HG03565 (cell line): ENCODE data around the gene TOR1A.
"Not testable (repeated sequence)": the region's sequence is repeated elsewhere in the genome, so short reads cannot be mapped to it uniquely, and the experiment has no call there.

ENCODE experiments used
- ATAC-seq: cut with Tn5 transposase; IDR thresholded peaks from one replicate; pipeline ENCODE4 v1.9.1; 2021; ENCODE audit warnings: mild to moderate bottlenecking, moderate library complexity; ENCODE audit not compliant: unreplicated experiment

Gene TOR1A

GRCh38 chr9:129784970-129785369 lies 39.0 kb downstream of the TOR1A start:
- ATAC-seq: not testable (repeated sequence)

DNA sequence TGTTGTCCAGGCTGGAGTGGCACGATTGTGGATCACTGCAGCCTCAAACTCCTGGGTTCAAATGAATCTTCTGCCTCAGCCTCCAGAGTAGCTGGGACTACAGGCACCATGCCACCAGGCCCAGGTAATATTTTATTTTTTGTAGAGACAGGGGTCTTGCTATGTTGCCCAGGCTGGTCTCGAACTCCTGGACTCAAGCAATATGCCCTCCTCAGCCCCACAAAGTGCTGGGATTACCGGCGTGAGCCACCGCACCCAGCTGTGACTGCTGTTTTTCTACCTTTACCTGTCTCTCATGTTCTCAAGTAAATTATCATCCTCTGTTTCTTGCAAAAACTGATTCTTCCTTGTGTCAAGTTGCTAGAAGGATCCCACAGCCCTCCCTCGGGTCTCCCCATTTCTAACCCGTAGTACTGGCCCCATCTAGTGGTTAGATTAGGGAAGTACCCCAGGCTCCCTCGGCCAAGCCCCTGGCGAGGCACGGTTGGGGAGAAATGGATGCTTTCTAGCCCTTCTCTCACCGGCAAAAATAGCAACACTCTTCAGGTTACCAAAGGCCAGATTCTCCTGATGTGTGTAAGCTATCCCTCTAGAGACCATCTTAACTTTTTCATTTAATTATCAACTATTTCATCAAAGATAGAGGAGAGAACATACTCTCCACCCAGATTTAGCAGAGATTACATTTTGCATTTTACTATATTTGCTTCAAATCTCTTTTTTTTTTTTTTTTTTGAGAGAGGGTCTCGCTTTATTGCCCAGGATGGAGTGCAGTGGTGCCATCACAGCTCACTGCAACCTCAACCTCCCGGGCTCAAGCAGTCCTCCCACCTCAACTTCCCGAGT lies 40.2 kb downstream of the TOR1A start:
- no peak for ATAC-seq

- ATAC-seq: no peak
Measured at GRCh38 chr9:129781981-129782380, 42.0 kb downstream of the TOR1A start.

GRCh38 chr9:129781131-129781530 lies 42.8 kb downstream of the TOR1A start:
- ATAC-seq: no peak

- ATAC-seq: no peak
Measured at GRCh38 chr9:129779560-129780190, 44.3 kb downstream of the TOR1A start.

- ATAC-seq: no peak
Measured at GRCh38 chr9:129778469-129778868, 45.5 kb downstream of the TOR1A start.

DNA sequence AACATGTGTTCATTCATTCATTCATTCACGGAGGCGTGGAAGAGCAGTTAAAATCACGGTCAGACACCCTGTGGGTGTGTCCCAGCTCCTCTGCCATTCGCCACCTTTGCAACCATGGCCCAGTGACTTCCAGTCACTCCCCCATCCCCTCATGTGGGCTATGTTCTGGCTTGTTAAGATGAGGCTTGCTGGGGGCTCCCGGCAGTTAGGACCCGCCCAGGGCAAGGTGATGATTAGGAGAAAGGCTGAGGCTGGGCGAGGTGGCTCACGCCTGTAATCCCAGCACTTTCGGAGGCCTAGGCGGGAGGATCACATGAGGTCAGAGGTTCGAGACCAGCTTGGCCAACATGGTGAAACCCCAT lies 46.2 kb downstream of the TOR1A start:
- ATAC-seq: no peak

DNA sequence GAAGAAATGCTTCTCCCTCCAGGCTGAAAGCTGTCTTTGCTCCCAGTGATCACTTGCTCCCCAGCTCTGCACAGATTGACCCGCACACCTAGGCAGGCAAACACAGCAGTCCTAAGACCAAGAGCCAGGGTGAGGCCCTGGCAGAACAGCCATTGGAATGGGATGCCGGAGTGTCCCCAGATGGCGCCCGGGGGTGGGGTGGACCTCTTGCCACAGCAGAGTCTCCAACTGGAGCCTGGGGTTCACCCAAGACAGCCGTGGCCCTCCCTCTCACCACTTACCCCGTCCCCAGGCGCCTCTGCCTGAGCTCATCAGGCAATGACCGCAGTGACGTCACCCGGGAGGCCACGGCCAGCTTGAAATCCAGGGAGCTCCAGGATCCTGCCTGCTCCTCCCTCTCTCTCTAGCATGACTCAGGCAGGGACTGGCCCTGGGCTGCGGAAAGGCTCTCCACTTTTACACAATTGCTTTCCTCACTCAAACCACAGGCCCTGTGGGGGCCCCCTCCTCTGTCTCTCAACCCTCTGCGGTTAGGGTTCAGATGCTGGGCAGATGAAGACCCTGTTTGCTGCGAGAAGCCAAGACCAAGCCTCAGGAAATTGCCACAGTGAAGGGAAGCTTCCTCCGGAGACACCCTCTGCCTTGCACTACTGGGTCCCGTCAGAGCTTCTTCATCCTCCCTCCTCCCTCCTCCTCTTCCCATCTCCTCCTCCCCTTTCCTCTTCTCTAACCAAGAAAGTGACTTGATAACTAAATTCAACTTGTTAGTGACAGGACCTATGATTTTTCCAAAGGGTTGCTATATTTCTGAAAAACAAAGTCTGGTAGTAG lies 46.8 kb downstream of the TOR1A start:
- no peak for ATAC-seq

DNA sequence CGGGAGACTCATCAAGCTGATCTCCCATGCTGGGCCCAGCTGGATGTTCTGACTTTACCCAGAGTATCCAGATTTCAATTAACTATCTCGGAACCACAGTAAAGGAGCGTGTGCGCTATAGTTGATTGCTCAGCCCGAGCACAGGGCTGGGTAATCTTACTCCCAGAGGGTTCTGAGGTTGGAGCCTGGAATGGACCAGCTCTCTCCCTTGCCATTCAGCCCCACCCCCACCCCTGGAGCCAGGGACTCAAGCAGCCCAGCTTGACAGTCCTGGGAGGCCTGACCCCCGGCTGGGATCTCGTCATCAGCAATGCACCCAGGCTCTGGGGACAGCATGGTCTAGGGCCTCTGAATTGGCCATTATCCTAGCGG lies 47.4 kb downstream of the TOR1A start:
- ATAC-seq: no peak

DNA sequence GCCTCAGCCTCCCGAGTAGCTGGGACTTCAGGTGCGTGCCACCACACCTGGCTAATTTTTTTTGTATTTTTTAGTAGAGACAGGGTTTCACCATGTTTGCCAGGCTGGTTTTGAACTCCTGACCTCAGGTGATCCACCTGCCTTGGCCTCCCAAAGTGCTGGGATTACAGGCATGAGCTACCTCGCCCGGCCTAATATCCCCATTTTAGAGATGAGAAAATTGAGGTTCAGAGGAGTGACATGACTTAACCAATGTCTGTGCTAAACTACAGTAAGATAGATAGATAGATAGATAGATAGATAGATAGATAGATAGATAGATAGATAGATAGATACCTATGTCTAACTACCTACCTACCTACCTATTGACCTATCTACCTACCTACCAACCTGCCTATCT lies 47.8 kb downstream of the TOR1A start:
- not testable (repeated sequence) for ATAC-seq

GRCh38 chr9:129775448-129775798 lies 48.5 kb downstream of the TOR1A start:
- ATAC-seq: no peak

DNA sequence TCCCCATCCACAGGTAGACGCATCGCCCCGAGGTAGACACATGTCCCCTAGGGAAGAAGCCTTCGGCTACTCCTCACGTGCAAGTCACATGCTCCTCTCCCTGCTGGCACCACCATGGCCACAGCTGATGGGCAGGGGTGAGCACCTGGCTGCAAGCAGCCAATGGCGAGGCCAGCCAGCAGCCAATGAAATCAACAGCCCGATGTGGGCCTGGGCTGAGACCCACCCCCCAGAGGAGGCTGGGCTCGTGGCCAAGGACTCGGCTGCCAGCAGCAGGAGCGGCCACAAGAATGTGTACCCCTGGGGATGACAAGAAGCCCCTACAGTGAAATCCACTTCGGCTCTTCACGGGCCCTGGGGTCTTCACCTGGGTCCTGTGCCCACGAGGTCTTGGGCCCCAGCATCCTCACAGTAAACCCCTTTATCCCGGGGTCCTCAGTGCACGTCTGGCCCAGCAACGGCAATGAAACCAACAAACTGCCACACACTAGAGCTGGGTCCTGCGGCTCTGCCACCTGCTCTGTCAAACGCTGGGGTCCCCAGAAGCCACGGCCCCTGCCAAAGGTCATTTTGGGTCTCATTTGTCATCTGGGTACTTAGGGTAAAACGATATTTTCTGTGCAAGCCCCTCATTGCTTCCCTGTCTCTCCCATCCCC lies 49.0 kb downstream of the TOR1A start:
- no peak for ATAC-seq

- ATAC-seq: no peak
Measured at GRCh38 chr9:129773262-129774048, 50.5 kb downstream of the TOR1A start.

- no peak for ATAC-seq
Measured at GRCh38 chr9:129770741-129771140, 53.2 kb downstream of the TOR1A start.

- no peak for ATAC-seq
Measured at GRCh38 chr9:129769669-129770068, 54.3 kb downstream of the TOR1A start.

- ATAC-seq: no peak
Measured at GRCh38 chr9:129768486-129768885, 55.5 kb downstream of the TOR1A start.

GRCh38 chr9:129765764-129766317 lies 58.1 kb downstream of the TOR1A start:
- ATAC-seq: no peak

DNA sequence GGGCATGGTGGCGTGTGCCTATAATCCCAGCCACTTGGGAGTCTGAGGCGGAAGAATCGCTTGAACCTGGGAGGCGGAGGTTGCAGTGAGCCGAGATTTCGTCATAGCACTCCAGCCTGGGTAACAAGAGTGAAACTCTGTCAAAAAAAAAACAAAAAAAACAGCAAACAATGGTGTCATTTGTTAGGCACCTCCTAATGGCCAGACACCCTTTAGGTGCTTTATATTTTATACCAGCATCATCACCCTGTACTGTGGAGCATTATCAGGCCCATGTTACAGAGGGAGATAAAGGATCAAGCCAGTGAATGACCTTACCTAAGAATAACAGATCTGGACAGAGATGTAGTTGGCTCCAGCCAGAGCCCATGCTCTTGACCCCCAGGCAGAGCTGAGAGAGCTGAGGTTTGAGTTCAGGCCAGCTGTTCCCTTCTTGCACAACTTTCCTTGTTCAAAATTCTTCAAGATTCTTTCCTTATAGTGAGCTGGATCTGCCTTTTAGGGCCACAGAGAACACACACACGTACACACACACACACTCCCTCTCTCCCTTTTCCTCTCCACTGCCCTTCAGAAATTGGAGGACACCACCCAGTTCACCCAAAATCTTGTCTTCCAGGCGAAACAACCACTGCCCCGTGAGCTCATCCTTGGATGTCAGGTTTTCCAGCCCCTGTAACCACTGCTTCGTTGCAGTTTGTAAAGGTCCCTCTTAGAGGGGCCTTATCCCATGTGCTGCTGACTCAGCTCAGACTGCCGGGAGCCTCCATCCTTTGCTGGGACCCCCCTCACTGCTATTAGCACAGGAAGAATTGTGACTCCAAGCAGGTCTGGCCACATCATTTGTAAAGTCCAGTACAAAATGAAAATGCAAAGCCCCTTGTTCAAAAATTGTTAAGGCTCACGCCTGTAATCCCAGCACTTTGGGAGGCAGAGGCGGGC lies 60.7 kb downstream of the TOR1A start:
- no peak for ATAC-seq
